Prostate gland (tissue), 2 donors: ENCODE measurements around the gene CDH22.

Source experiments
- CTCF ChIP-seq, 4 experiments: fragments of 200-600 bp in 2 of 4; fragments of 450-650 bp in 2 of 4; sonication (generic) in 2 of 4; IDR thresholded peaks; 1 replicate in 3 of 4; 2 replicates in 1 of 4; pipeline ENCODE4 v1.5.1; 2016 to 2019; ENCODE audit warnings: antibody characterized with exemption in 4 of 4, mild to moderate bottlenecking in 2 of 4, moderate library complexity in 2 of 4
- POLR2A ChIP-seq: fragments of 450-650 bp; IDR thresholded peaks from one replicate; pipeline ENCODE4 v1.6.1; 2016; ENCODE audit warnings: antibody characterized with exemption, mild to moderate bottlenecking
- POLR2AphosphoS5 ChIP-seq: sonication (generic); formaldehyde crosslinking; IDR thresholded peaks from one replicate; pipeline ENCODE4 v1.6.1; 2017; ENCODE audit warnings: antibody characterized with exemption

GRCh38 chr20:46312075-46312944, 4.0 kb upstream of the CDH22 start:
- TF ChIP-seq CTCF (IDR thresholded peaks at IDR 0.05), result no peak
- no peak for TF ChIP-seq POLR2A
- no peak for TF ChIP-seq POLR2AphosphoS5
